Calu3 (cell line): ENCODE data around the gene EVPL. TPM values are rescaled to one million over a fixed set of nuclear protein-coding genes. Genes with fewer than 3 reads are reported as not detected.

Experiments used
- BruUV-seq: library from RNA; stranded (reverse); fragments of 400-500 nt; replicated peaks from 2 replicates; lab custom pipeline; 2021; lab: Mats Ljungman, UMichigan
- CTCF ChIA-PET: fragments of 300-600 bp; sonication (Branson Sonifier 250); formaldehyde crosslinking; loops from one replicate; lab custom pipeline; 2022; ENCODE audit warnings: antibody characterized with exemption; lab: Charles Lee
- DNase-seq: peaks from one replicate; pipeline ENCODE4 v3.0.0; 2022
- H3K27ac Mint-ChIP-seq: one replicate; pipeline ENCODE4 v1.8.0; 2022; ENCODE audit warnings: mixed read lengths; ENCODE audit not compliant: unreplicated experiment
- H3K27me3 Mint-ChIP-seq: one replicate; pipeline ENCODE4 v1.8.0; 2022; ENCODE audit warnings: mixed read lengths; ENCODE audit not compliant: unreplicated experiment
- H3K36me3 Mint-ChIP-seq: one replicate; pipeline ENCODE4 v1.8.0; 2022; ENCODE audit warnings: mild to moderate bottlenecking, moderate library complexity, mixed read lengths; ENCODE audit not compliant: insufficient read depth, unreplicated experiment
- H3K4me1 Mint-ChIP-seq: one replicate; pipeline ENCODE4 v1.8.0; 2022; ENCODE audit warnings: mild to moderate bottlenecking, low read depth, mixed read lengths; ENCODE audit not compliant: unreplicated experiment
- H3K4me3 Mint-ChIP-seq: one replicate; pipeline ENCODE4 v1.8.0; 2022; ENCODE audit warnings: mild to moderate bottlenecking, low read depth, moderate library complexity, mixed read lengths; ENCODE audit not compliant: unreplicated experiment
- H3K9me3 Mint-ChIP-seq: one replicate; pipeline ENCODE4 v1.8.0; 2022; ENCODE audit warnings: low read depth, mixed read lengths; ENCODE audit not compliant: unreplicated experiment
- CTCF ChIP-seq: fragments of 200-600 bp; IDR thresholded peaks from one replicate; pipeline ENCODE4 v1.8.0; 2022; ENCODE audit warnings: antibody characterized with exemption; ENCODE audit not compliant: unreplicated experiment
- intact Hi-C: fragments of 100-400 bp; cut with micrococcal nuclease; formaldehyde crosslinking; loops from one replicate; pipeline ENCODE4 v1.10.0; 2022; ENCODE audit not compliant: unreplicated experiment
- total RNA-seq: library from RNA; stranded (reverse); gene quantifications from 2 replicates; pipeline ENCODE4 v1.2.3, GENCODE V29; 2022

Gene EVPL
- total RNA-seq, 1 experiment from 2014 or later = 51.8 TPM

- H3K36me3 Mint-ChIP-seq = peaks cover 58% of the 10 kb centered on the region
- no TSS peak for BruUV-seq
- no peaks in the 10 kb centered on the region for H3K27me3 Mint-ChIP-seq
- no peak for DNase-seq
- H3K27ac Mint-ChIP-seq = no peak overlapping the region
- CTCF ChIA-PET = interaction anchor here (0.5 to 1.7 kb wide), 13 partner anchors 9 to 265 kb away, joined by 3 to 14 read pairs (median 4); partner anchors contain the start of genes CDK3, EXOC7, FBF1 and SRP68
- no peaks in the 10 kb centered on the region for H3K4me1 Mint-ChIP-seq
- no peaks in the 10 kb centered on the region for H3K9me3 Mint-ChIP-seq
- H3K4me3 Mint-ChIP-seq = no peak overlapping the region
- intact Hi-C loops = loop anchor here (1.0 kb wide), 1 partner anchor 42 kb away; no protein-coding TSS in a partner anchor
- TF ChIP-seq CTCF = no peak
These were observed 12.2 kb downstream of the EVPL start for GRCh38 chr17:76014925-76015261.

- Mint-ChIP-seq H3K27ac (no peak overlapping the region), H3K27me3 (no peaks in the 10 kb centered on the region), H3K36me3 (peaks cover 58% of the 10 kb centered on the region), H3K4me3 (no peak overlapping the region), H3K9me3 (no peaks in the 10 kb centered on the region), H3K4me1 (no peaks in the 10 kb centered on the region)
- TF ChIP-seq CTCF = peak; percentile 97
- CTCF ChIA-PET = interaction anchor here (0.5 to 1.7 kb wide), 16 partner anchors 10 to 265 kb away, joined by 3 to 14 read pairs (median 4); partner anchors contain the start of genes CDK3, EXOC7, FBF1 and SRP68
- DNase-seq = peak; percentile 82
- BruUV-seq = no TSS peak
- intact Hi-C loops = loop anchor here (1.0 kb wide), 1 partner anchor 43 kb away; no protein-coding TSS in a partner anchor
These were observed 12.8 kb downstream of the EVPL start for GRCh38 chr17:76014100-76014924.

- Mint-ChIP-seq H3K9me3 (no peaks in the 10 kb centered on the region), H3K4me3 (no peak overlapping the region), H3K36me3 (peaks cover 61% of the 10 kb centered on the region), H3K27ac (no peak overlapping the region), H3K4me1 (no peaks in the 10 kb centered on the region), H3K27me3 (no peaks in the 10 kb centered on the region)
- BruUV-seq = no TSS peak
- CTCF ChIA-PET = interaction anchor here (1.0 to 1.7 kb wide), 6 partner anchors 10 to 168 kb away, joined by 3 to 14 read pairs (median 4); partner anchors contain the start of gene SRP68
- DNase-seq = no peak
- intact Hi-C loops = no loop called here
- no peak for TF ChIP-seq CTCF
These were observed 13.7 kb downstream of the EVPL start for GRCh38 chr17:76013377-76013932.

- no peak overlapping the region for H3K4me3 Mint-ChIP-seq
- CTCF ChIA-PET = interaction anchor here (0.5 to 1.1 kb wide), 2 partner anchors 104 to 336 kb away, joined by 4 read pairs; no protein-coding TSS in a partner anchor
- no peak for DNase-seq
- intact Hi-C loops = no loop called here
- no peaks in the 10 kb centered on the region for H3K27me3 Mint-ChIP-seq
- no peak overlapping the region for H3K27ac Mint-ChIP-seq
- no peak for TF ChIP-seq CTCF
- peaks cover 55% of the 10 kb centered on the region for H3K36me3 Mint-ChIP-seq
- no TSS peak for BruUV-seq
- no peaks in the 10 kb centered on the region for H3K9me3 Mint-ChIP-seq
- H3K4me1 Mint-ChIP-seq = no peaks in the 10 kb centered on the region
These were observed 15.2 kb downstream of the EVPL start for GRCh38 chr17:76011951-76012350.
